ENCODE measurements around the gene ADAMTS17.

ADAMTS17 gene

GRCh38 chr15:99989095-99989494, 352.7 kb downstream of the ADAMTS17 start:
- Mint-ChIP-seq H3K27ac (ENCODE audit: low read depth) (no peak overlapping the region), H3K4me1 (no peaks in the 10 kb centered on the region), H3K9me3 (no peaks in the 10 kb centered on the region), H3K27me3 (no peaks in the 10 kb centered on the region), H3K4me3 (no peak overlapping the region), H3K36me3 (ENCODE audit: insufficient read depth) (peaks cover 4% of the 10 kb centered on the region)
- DNase-seq (ENCODE audit: low spot score in 2 of 2) (no peak), ATAC-seq (replicated peaks; ENCODE audit: extremely low read depth, poor library complexity, severe bottlenecking) (no peak)

GRCh38 chr15:99987701-99988100, 354.1 kb downstream of the ADAMTS17 start:
- Mint-ChIP-seq H3K27me3 (no peaks in the 10 kb centered on the region), H3K4me3 (no peak overlapping the region), H3K9me3 (no peaks in the 10 kb centered on the region), H3K27ac (ENCODE audit: low read depth) (no peak overlapping the region), H3K4me1 (no peaks in the 10 kb centered on the region), H3K36me3 (ENCODE audit: insufficient read depth) (no peaks in the 10 kb centered on the region)
- DNase-seq (ENCODE audit: low spot score in 2 of 2): no peak
- no peak for ATAC-seq (replicated peaks; ENCODE audit: extremely low read depth, poor library complexity, severe bottlenecking)

- no peaks in the 10 kb centered on the region for H3K9me3 Mint-ChIP-seq
- ATAC-seq (replicated peaks; ENCODE audit: extremely low read depth, poor library complexity, severe bottlenecking): no peak
- H3K27me3 Mint-ChIP-seq: no peaks in the 10 kb centered on the region
- no peak overlapping the region for H3K4me3 Mint-ChIP-seq
- H3K36me3 Mint-ChIP-seq (ENCODE audit: insufficient read depth): no peaks in the 10 kb centered on the region
- DNase-seq (ENCODE audit: low spot score in 2 of 2): no peak
- no peaks in the 10 kb centered on the region for H3K4me1 Mint-ChIP-seq
- H3K27ac Mint-ChIP-seq (ENCODE audit: low read depth): no peak overlapping the region
Observed at GRCh38 chr15:99987119-99987506, 354.7 kb downstream of the ADAMTS17 start.

GRCh38 chr15:99986297-99987118, 355.3 kb downstream of the ADAMTS17 start:
- H3K4me3 Mint-ChIP-seq: no peak overlapping the region
- H3K9me3 Mint-ChIP-seq: no peaks in the 10 kb centered on the region
- no peaks in the 10 kb centered on the region for H3K27me3 Mint-ChIP-seq
- no peaks in the 10 kb centered on the region for H3K36me3 Mint-ChIP-seq (ENCODE audit: insufficient read depth)
- H3K27ac Mint-ChIP-seq (ENCODE audit: low read depth): no peak overlapping the region
- no peaks in the 10 kb centered on the region for H3K4me1 Mint-ChIP-seq
- ATAC-seq (replicated peaks; ENCODE audit: extremely low read depth, poor library complexity, severe bottlenecking): no peak
- DNase-seq (ENCODE audit: low spot score in 2 of 2): no peak

DNA sequence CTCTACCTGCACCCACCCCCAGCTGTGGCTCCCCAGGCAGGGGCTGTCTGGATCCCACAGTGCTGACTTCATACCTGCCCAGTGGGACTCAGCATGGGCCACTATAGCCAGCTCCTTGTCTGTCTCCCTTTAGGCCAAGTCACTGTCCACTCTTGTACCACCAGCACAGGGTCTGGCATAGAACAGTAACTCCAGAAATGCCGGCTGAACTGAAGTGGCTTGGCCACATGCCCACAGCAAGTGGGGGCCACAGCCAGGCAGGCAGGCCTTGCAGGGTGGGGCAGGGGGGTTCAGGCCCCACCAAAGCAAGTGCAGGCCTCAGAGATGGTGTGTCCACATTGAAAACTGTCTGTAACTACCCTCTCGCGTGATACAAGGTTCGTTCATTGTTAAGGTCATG, 355.9 kb downstream of the ADAMTS17 start:
- ATAC-seq (replicated peaks; ENCODE audit: extremely low read depth, poor library complexity, severe bottlenecking): no peak

DNA sequence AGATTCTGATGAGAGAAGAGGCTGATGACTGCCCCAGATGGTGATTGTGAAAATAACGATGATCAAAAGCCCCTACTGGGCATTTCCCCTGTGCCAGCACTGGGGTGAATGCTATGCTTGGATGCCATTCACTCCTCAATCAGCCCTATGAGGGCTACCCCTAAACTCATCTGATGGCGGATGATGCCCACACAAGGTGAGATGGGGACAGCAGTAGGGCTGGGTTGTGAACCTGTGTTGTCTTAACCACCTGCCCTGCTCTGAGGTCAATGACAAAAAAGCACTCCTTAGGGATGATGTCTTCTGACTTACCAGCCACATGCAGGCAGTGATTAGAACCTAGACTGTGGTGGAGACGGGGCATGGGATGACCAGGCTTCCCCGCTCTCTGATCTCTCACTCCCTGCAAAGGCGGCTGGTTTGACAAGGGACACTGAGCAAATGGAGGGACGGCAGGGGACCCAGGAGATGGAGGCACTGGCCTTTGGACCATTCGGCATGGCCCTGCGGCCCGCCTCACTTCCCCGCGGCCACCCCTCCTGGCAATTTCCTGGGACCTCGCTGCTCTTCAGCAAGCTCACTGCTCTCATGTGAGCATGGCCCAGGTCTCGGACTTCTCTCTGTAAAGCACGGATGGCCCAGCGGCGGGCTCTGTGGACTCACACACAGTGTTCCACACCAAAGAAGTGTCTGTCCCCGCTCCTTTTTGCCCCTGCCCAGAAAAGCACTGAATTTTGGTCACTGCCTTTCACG, 357.1 kb downstream of the ADAMTS17 start:
- Mint-ChIP-seq H3K27ac (ENCODE audit: low read depth) (no peak overlapping the region), H3K36me3 (ENCODE audit: insufficient read depth) (no peaks in the 10 kb centered on the region), H3K27me3 (no peaks in the 10 kb centered on the region), H3K4me1 (no peaks in the 10 kb centered on the region), H3K4me3 (no peak overlapping the region), H3K9me3 (no peaks in the 10 kb centered on the region)
- DNase-seq (ENCODE audit: low spot score in 2 of 2): no peak
- no peak for ATAC-seq (replicated peaks; ENCODE audit: extremely low read depth, poor library complexity, severe bottlenecking)

More for the DNA sequence above, 355.9 kb downstream of the ADAMTS17 start:
- no peak overlapping the region for H3K4me3 Mint-ChIP-seq
- no peaks in the 10 kb centered on the region for H3K36me3 Mint-ChIP-seq (ENCODE audit: insufficient read depth)
- H3K9me3 Mint-ChIP-seq: no peaks in the 10 kb centered on the region
- no peak for DNase-seq (ENCODE audit: low spot score in 2 of 2)
- no peaks in the 10 kb centered on the region for H3K4me1 Mint-ChIP-seq
- no peak overlapping the region for H3K27ac Mint-ChIP-seq (ENCODE audit: low read depth)
- no peaks in the 10 kb centered on the region for H3K27me3 Mint-ChIP-seq

GRCh38 chr15:99983886-99984286, 357.9 kb downstream of the ADAMTS17 start:
- H3K9me3 Mint-ChIP-seq: no peaks in the 10 kb centered on the region
- ATAC-seq (replicated peaks; ENCODE audit: extremely low read depth, poor library complexity, severe bottlenecking) (no peak), DNase-seq (ENCODE audit: low spot score in 2 of 2) (no peak)
- peaks cover 1% of the 10 kb centered on the region for H3K36me3 Mint-ChIP-seq (ENCODE audit: insufficient read depth)
- H3K27me3 Mint-ChIP-seq: no peaks in the 10 kb centered on the region
- no peaks in the 10 kb centered on the region for H3K4me1 Mint-ChIP-seq
- H3K4me3 Mint-ChIP-seq: no peak overlapping the region
- H3K27ac Mint-ChIP-seq (ENCODE audit: low read depth): no peak overlapping the region

DNA sequence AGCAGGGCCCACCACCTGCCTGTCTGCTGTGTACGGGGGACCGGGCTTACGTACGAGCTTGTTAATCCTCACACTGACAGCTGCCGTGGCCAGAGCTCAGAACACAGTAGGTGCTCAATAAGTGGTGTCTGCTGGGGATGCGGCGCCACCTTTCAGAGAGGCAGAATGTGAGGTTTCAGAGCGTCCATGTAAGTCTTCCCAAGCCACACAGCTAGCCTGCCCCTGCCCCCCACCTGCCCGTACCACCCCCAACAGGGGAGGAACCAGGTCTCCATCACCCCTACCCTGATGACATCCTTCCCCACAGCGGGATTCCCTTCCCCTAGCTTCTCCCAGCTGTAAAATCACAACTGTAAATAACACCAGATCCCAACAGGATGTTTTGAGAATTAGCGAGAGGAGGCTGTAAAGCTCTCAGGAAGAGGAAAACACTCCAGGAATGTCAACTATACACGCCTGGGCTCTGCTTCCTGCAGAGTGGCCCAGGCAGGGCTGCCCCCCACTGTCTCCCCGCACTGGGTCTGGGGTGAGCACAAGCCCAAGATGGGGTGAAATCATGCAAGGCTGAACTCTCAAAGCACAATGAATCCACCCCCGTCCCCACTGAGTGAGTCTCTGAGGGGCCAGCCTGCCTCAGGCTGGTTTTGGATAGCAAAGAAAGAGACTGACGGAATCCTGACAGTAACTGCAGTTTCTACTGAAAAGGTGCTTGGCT, 358.4 kb downstream of the ADAMTS17 start:
- Mint-ChIP-seq H3K27me3 (no peaks in the 10 kb centered on the region), H3K36me3 (ENCODE audit: insufficient read depth) (peaks cover 1% of the 10 kb centered on the region), H3K27ac (ENCODE audit: low read depth) (no peak overlapping the region), H3K4me1 (no peaks in the 10 kb centered on the region), H3K4me3 (no peak overlapping the region), H3K9me3 (no peaks in the 10 kb centered on the region)
- DNase-seq (ENCODE audit: low spot score in 2 of 2) (no peak), ATAC-seq (replicated peaks; ENCODE audit: extremely low read depth, poor library complexity, severe bottlenecking) (no peak)

DNA sequence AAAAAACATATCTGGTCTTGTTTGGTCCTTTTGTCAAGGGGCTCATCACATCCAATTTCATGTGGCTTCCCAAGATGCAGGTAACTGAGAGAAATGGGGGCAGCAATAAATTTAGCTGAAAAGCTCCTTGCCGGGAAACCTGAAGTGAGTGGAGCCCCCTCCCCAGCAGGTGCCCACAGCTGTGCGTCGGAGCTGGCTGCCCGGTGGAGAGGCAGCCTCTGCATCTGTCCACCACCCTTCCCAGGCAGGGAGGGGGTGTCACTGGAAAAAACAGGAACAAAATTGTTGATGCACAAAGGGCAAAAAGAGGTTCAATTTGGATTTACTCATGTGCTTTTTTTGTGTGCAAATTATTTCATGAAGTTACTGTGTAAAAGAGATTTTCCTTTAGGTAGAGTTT, 359.1 kb downstream of the ADAMTS17 start:
- no peaks in the 10 kb centered on the region for H3K4me1 Mint-ChIP-seq
- no peaks in the 10 kb centered on the region for H3K9me3 Mint-ChIP-seq
- H3K4me3 Mint-ChIP-seq: no peak overlapping the region
- DNase-seq (ENCODE audit: low spot score in 2 of 2): no peak
- ATAC-seq (replicated peaks; ENCODE audit: extremely low read depth, poor library complexity, severe bottlenecking): no peak
- H3K27ac Mint-ChIP-seq (ENCODE audit: low read depth): no peak overlapping the region
- H3K36me3 Mint-ChIP-seq (ENCODE audit: insufficient read depth): peaks cover 1% of the 10 kb centered on the region
- no peaks in the 10 kb centered on the region for H3K27me3 Mint-ChIP-seq

DNA sequence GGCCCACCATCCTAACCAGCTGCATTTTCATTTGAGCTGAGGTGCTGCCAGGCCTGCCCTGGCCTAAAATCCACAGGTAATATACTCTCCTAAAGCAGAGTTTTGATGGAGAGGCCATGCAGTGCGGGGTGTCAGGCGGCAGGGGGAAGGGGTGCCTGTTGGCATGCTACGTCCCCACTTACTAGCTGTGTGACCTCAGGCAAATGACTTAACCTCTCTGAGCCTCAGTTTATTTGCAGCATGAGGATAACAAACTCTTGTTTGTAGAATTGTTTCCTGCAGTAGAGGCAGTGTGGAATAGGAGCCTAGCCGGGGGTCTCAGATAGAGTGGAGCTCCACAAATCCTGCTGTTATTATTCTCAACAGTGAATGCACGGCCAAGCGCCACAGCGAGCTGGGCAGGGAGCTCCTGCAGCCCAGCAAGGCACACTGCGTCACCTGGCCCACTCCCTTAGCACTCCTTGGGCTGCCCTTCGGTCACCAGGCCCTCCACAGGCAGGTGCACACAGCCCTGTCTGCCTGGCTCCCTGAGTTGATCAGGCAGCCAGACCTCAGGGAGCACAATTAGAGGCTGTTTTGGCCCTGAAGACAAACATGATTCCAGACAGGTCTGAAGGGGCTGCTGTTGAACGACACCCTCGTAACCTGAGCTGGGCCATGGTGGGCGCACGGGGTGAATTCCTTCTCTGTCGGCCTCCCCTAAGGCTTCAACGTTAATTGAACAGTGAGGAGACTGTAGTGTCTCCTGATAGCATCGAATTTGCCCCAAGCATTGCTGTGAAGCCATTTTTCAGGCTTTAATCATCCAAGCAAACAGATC, 359.7 kb downstream of the ADAMTS17 start:
- Mint-ChIP-seq H3K27me3 (no peaks in the 10 kb centered on the region), H3K27ac (ENCODE audit: low read depth) (no peak overlapping the region), H3K4me1 (no peaks in the 10 kb centered on the region), H3K36me3 (ENCODE audit: insufficient read depth) (peaks cover 1% of the 10 kb centered on the region), H3K4me3 (no peak overlapping the region), H3K9me3 (no peaks in the 10 kb centered on the region)
- DNase-seq (ENCODE audit: low spot score in 2 of 2): no peak
- ATAC-seq (replicated peaks; ENCODE audit: extremely low read depth, poor library complexity, severe bottlenecking): no peak

GRCh38 chr15:99981191-99981647, 360.6 kb downstream of the ADAMTS17 start:
- Mint-ChIP-seq H3K4me1 (no peaks in the 10 kb centered on the region), H3K4me3 (no peak overlapping the region), H3K36me3 (ENCODE audit: insufficient read depth) (peaks cover 1% of the 10 kb centered on the region), H3K27ac (ENCODE audit: low read depth) (no peak overlapping the region), H3K9me3 (no peaks in the 10 kb centered on the region), H3K27me3 (no peaks in the 10 kb centered on the region)
- ATAC-seq (replicated peaks; ENCODE audit: extremely low read depth, poor library complexity, severe bottlenecking): no peak
- DNase-seq (ENCODE audit: low spot score in 2 of 2): no peak

DNA sequence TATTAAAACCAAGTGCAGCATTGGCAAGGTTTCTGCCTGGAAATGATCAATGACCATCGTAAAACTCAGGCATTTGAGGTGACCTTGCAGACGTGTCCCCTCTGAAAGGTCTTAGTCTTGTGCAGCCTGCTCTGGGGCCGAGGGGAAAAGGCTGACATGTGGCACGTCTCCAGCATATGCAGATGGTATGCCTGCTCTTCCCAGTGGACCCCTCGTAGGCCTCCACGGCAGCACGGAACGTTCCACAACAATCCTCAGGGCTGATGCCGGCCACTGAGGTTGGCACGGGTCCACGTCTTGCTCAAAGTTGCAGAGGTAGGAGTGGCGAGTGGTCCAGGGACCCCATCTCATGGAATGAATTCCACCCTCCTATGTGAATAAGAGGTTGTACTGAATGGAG, 361.0 kb downstream of the ADAMTS17 start:
- Mint-ChIP-seq H3K27me3 (no peaks in the 10 kb centered on the region), H3K4me3 (no peak overlapping the region), H3K4me1 (no peaks in the 10 kb centered on the region), H3K36me3 (ENCODE audit: insufficient read depth) (peaks cover 1% of the 10 kb centered on the region), H3K27ac (ENCODE audit: low read depth) (no peak overlapping the region), H3K9me3 (no peaks in the 10 kb centered on the region)
- DNase-seq (ENCODE audit: low spot score in 2 of 2): no peak
- no peak for ATAC-seq (replicated peaks; ENCODE audit: extremely low read depth, poor library complexity, severe bottlenecking)
